Liver (tissue), 9 donors: ENCODE results near the gene TLK2. TPM values are rescaled to one million over a fixed set of nuclear protein-coding genes. Genes with fewer than 3 reads are reported as not detected.

Experiments
- DNase-seq: peaks from one replicate; pipeline ENCODE4 v3.0.0-alpha.2; 2017; ENCODE audit warnings: low spot score
- H3K27ac ChIP-seq, 2 donors: one replicate each; pipeline ENCODE4 v1.7.0; 2013; ENCODE audit warnings: inconsistent platforms in 2 of 2, low read length in 2 of 2, control low read depth in 1 of 2, low read depth in 1 of 2, mild to moderate bottlenecking in 1 of 2
- H3K27me3 ChIP-seq, 4 donors: one replicate each; pipeline versions ENCODE4 v1.6.1 to v1.7.0; 2013; ENCODE audit warnings: low read length in 3 of 4, inconsistent platforms in 1 of 4, mild to moderate bottlenecking in 1 of 4, moderate library complexity in 1 of 4; ENCODE audit not compliant: control insufficient read depth in 4 of 4, insufficient read depth in 4 of 4
- H3K36me3 ChIP-seq, 4 donors: one replicate each; pipeline versions ENCODE4 v1.6.1 to v1.7.0; 2013; ENCODE audit warnings: low read length in 3 of 4, mild to moderate bottlenecking in 3 of 4, low read depth in 1 of 4, moderate library complexity in 1 of 4; ENCODE audit not compliant: control insufficient read depth in 4 of 4, insufficient read depth in 3 of 4
- H3K4me1 ChIP-seq, 4 donors: one replicate each; pipeline versions ENCODE4 v1.6.1 to v1.7.0; 2013; ENCODE audit warnings: low read length in 3 of 4, mild to moderate bottlenecking in 3 of 4, moderate library complexity in 1 of 4; ENCODE audit not compliant: control insufficient read depth in 4 of 4, insufficient read depth in 4 of 4
- H3K4me3 ChIP-seq, 3 donors: one replicate each; pipeline versions ENCODE4 v1.6.1 to v1.7.0; 2013; ENCODE audit warnings: low read length in 3 of 3, control low read depth in 1 of 3, low read depth in 1 of 3, mild to moderate bottlenecking in 1 of 3
- H3K9ac ChIP-seq, 2 donors: one replicate each; pipeline ENCODE4 v1.7.0; 2013; ENCODE audit warnings: low read length in 2 of 2, mild to moderate bottlenecking in 2 of 2, moderate library complexity in 2 of 2, control low read depth in 1 of 2, low read depth in 1 of 2
- H3K9me3 ChIP-seq, 4 donors: one replicate each; pipeline versions ENCODE4 v1.6.1 to v1.7.0; 2013; ENCODE audit warnings: low read length in 3 of 4; ENCODE audit not compliant: control insufficient read depth in 4 of 4
- ATF3 ChIP-seq: IDR thresholded peaks from 2 replicates; pipeline ENCODE4 v1.6.1; 2016; ENCODE audit warnings: antibody characterized with exemption
- CTCF ChIP-seq: fragments of 150-350 bp; IDR thresholded peaks from 2 replicates; pipeline ENCODE4 v1.5.1; 2017; ENCODE audit warnings: improper control_type of control experiment, low read depth, low read length; ENCODE audit not compliant: missing input control
- EGR1 ChIP-seq, 2 donors: IDR thresholded peaks; 2 replicates each; pipeline ENCODE4 v1.6.1; 2016 to 2018; ENCODE audit warnings: antibody characterized with exemption in 2 of 2, low read depth in 2 of 2
- FOXA2 ChIP-seq: IDR thresholded peaks from 2 replicates; pipeline ENCODE4 v1.6.1; 2016; ENCODE audit warnings: antibody characterized with exemption
- GABPA ChIP-seq, 2 donors: IDR thresholded peaks in 1 of 2; conservative IDR thresholded peaks in 1 of 2; 2 replicates each; pipeline ENCODE4 v1.6.1; 2016; ENCODE audit warnings: antibody characterized with exemption in 2 of 2, mild to moderate bottlenecking in 1 of 2, moderate library complexity in 1 of 2
- HNF4A ChIP-seq, 2 donors: conservative IDR thresholded peaks; 2 replicates each; pipeline ENCODE4 v1.6.1; 2016; ENCODE audit warnings: antibody characterized with exemption in 2 of 2, mild to moderate bottlenecking in 2 of 2
- HNF4G ChIP-seq: IDR thresholded peaks from 2 replicates; pipeline ENCODE4 v1.6.1; 2016; ENCODE audit warnings: antibody characterized with exemption
- JUND ChIP-seq, 2 donors: IDR thresholded peaks; 2 replicates each; pipeline ENCODE4 v1.6.1; 2016; ENCODE audit warnings: antibody characterized with exemption in 2 of 2
- MAX ChIP-seq: IDR thresholded peaks from 2 replicates; pipeline ENCODE4 v1.6.1; 2016; ENCODE audit warnings: antibody characterized with exemption
- NR2F2 ChIP-seq: IDR thresholded peaks from 2 replicates; pipeline ENCODE4 v1.6.1; 2016; ENCODE audit warnings: antibody characterized with exemption
- RAD21 ChIP-seq, 2 donors: IDR thresholded peaks; 2 replicates each; pipeline ENCODE4 v1.6.1; 2016; ENCODE audit warnings: antibody characterized with exemption in 2 of 2, mild to moderate bottlenecking in 2 of 2
- REST ChIP-seq: IDR thresholded peaks from 2 replicates; pipeline ENCODE4 v1.6.1; 2016; ENCODE audit warnings: antibody characterized with exemption, mild to moderate bottlenecking
- RXRA ChIP-seq, 2 donors: IDR thresholded peaks; 2 replicates each; pipeline ENCODE4 v1.6.1; 2017 to 2018; ENCODE audit warnings: antibody characterized with exemption in 2 of 2, mild to moderate bottlenecking in 1 of 2
- TAF1 ChIP-seq: conservative IDR thresholded peaks from 2 replicates; pipeline ENCODE4 v1.6.1; 2016; ENCODE audit warnings: antibody characterized with exemption, mild to moderate bottlenecking
- YY1 ChIP-seq: IDR thresholded peaks from 2 replicates; pipeline ENCODE4 v1.6.1; 2016; ENCODE audit warnings: antibody characterized with exemption, mild to moderate bottlenecking
- ZBTB33 ChIP-seq: IDR thresholded peaks from 2 replicates; pipeline ENCODE4 v1.6.1; 2016; ENCODE audit warnings: antibody characterized with exemption
- WGBS: extraction: QIAGEN DNeasy Blood & Tissue Kit; methylation state at CpG from one replicate; pipeline ENCODE4 v1.1.7; 2013; 5-methylcytosine and 5-hydroxymethylcytosine counted together
- polyA plus RNA-seq, 2 donors: library from polyadenylated mRNA; stranded (reverse) in 1 of 2; unstranded in 1 of 2; fragments of 200-250 nt in 1 of 2; fragments of >200 nt in 1 of 2; fragmentation: Nextera tagmentation in 1 of 2; extraction: Ambion mirVana in 1 of 2; gene quantifications; one replicate each; pipeline versions ENCODE4 v1.2.1 to v1.2.3, GENCODE V29; 2013 to 2015
- total RNA-seq, 2 donors: library from RNA; depleted of rRNA; stranded (reverse); fragments of >200 nt; gene quantifications; one replicate each; pipeline ENCODE4 v1.2.3, GENCODE V29; 2014
- donor health status: healthy.
- donor health status: healthy.
- donor health status: healthy.
- donor health status: healthy.
- donor health status: healthy.

TLK2 gene
- total and polyA plus RNA-seq, 4 donors, result 4.2 to 25.8 (median 14.8) TPM

GRCh38 chr17:62618647-62619416 is 140.2 kb downstream of the TLK2 start:
- TF ChIP-seq MAX (no peak), RAD21 (IDR thresholded peaks at IDR 0.05) (no peak), NR2F2 (no peak), REST (no peak), YY1 (no peak), ATF3 (no peak), RXRA (IDR thresholded peaks at IDR 0.05) (no peak), CTCF (no peak), EGR1 (IDR thresholded peaks at IDR 0.05; ENCODE audit: low read depth in 2 of 2) (no peak), FOXA2 (no peak), HNF4G (no peak), TAF1 (no peak), HNF4A (conservative IDR thresholded peaks at IDR 0.05) (no peak), ZBTB33 (no peak), GABPA (IDR thresholded peaks at IDR 0.05 in 1 of 2, conservative IDR thresholded peaks at IDR 0.05 in 1 of 2) (no peak), JUND (IDR thresholded peaks at IDR 0.05) (no peak)
- WGBS, result 79% methylated on average over 17 of the region's 17 CpGs
- DNase-seq, result no peak

More at GRCh38 chr17:62618647-62619416, 140.2 kb downstream of the TLK2 start:
- H3K27me3 ChIP-seq, result no peaks in the 10 kb centered on the region
- H3K4me3 ChIP-seq, result no peak overlapping the region
- H3K27ac ChIP-seq, result no peak overlapping the region
- no peaks in the 10 kb centered on the region for H3K9me3 ChIP-seq
- H3K4me1 ChIP-seq, result no peaks in the 10 kb centered on the region
- H3K36me3 ChIP-seq, result peaks cover 1 to 7% (median 5%) of the 10 kb centered on the region in 4 donors
- H3K9ac ChIP-seq, result no peak overlapping the region
